ENCODE data around the gene SSR1. TPM values are rescaled to one million over a fixed set of nuclear protein-coding genes. Genes with fewer than 3 reads are reported as not detected.
A peak's percentile ranks its signal among the peaks of the same experiment; 100 is the strongest.
"Not testable (repeated sequence)": the region's sequence is repeated elsewhere in the genome, so short reads cannot be mapped to it uniquely, and the experiment has no call there.

SSR1 gene
- polyA plus RNA-seq, 4 donors, result 8.9 to 135 (median 36.7) TPM

- peaks cover 0 to 5% (median 0%) of the 10 kb centered on the region in 3 donors for H3K4me1 ChIP-seq (ENCODE audit: control insufficient read depth in 3 of 3, insufficient read depth in 2 of 3, low read depth in 1 of 3, low read length in 2 of 3)
- H3K9me3 ChIP-seq (ENCODE audit: control insufficient read depth in 2 of 2, insufficient read depth in 1 of 2, low read depth in 1 of 2, low read length in 1 of 2), result peaks cover 0 to 9% of the 10 kb centered on the region in 2 donors
- no peaks in the 10 kb centered on the region for H3K27me3 ChIP-seq (ENCODE audit: control insufficient read depth in 3 of 3, insufficient read depth in 3 of 3, low read length in 3 of 3)
- no peak overlapping the region for H3K4me3 ChIP-seq (ENCODE audit: low read depth in 1 of 3, low read length in 3 of 3)
- peaks cover 0 to 4% (median 0%) of the 10 kb centered on the region in 3 donors for H3K36me3 ChIP-seq (ENCODE audit: control insufficient read depth in 3 of 3, insufficient read depth in 2 of 3, low read depth in 1 of 3, low read length in 3 of 3)
- H3K27ac ChIP-seq (ENCODE audit: low read depth in 1 of 3, low read length in 2 of 3), result no peak overlapping the region
- no peak for DNase-seq
- WGBS, 3 donors, result 93 to 96% (median 96%) methylated on average over 20 of the region's 20 CpGs
- no peak for FAIRE-seq
Observed at GRCh38 chr6:7268362-7268761, 44.6 kb downstream of the SSR1 start.

GRCh38 chr6:7267466-7268091 is 45.4 kb downstream of the SSR1 start:
- Histone ChIP-seq H3K36me3 (ENCODE audit: control insufficient read depth in 3 of 3, insufficient read depth in 2 of 3, low read depth in 1 of 3, low read length in 3 of 3) (peaks cover 0 to 4% (median 0%) of the 10 kb centered on the region in 3 donors), H3K4me3 (ENCODE audit: low read depth in 1 of 3, low read length in 3 of 3) (no peak overlapping the region), H3K27me3 (ENCODE audit: control insufficient read depth in 3 of 3, insufficient read depth in 3 of 3, low read length in 3 of 3) (no peaks in the 10 kb centered on the region), H3K9me3 (ENCODE audit: control insufficient read depth in 2 of 2, insufficient read depth in 1 of 2, low read depth in 1 of 2, low read length in 1 of 2) (peaks cover 0 to 9% of the 10 kb centered on the region in 2 donors), H3K4me1 (ENCODE audit: control insufficient read depth in 3 of 3, insufficient read depth in 2 of 3, low read depth in 1 of 3, low read length in 2 of 3) (peaks cover 0 to 5% (median 0%) of the 10 kb centered on the region in 3 donors), H3K27ac (ENCODE audit: low read depth in 1 of 3, low read length in 2 of 3) (no peak overlapping the region)
- peak in 1 of 2 donors; percentile 23 for DNase-seq
- no peak for FAIRE-seq
- WGBS, 3 donors, result 61 to 74% (median 64%) methylated on average over 13 of the region's 13 CpGs

GRCh38 chr6:7267071-7267465 is 45.9 kb downstream of the SSR1 start:
- Histone ChIP-seq H3K27ac (ENCODE audit: low read depth in 1 of 3, low read length in 2 of 3) (no peak overlapping the region), H3K4me1 (ENCODE audit: control insufficient read depth in 3 of 3, insufficient read depth in 2 of 3, low read depth in 1 of 3, low read length in 2 of 3) (peaks cover 0 to 5% (median 0%) of the 10 kb centered on the region in 3 donors), H3K27me3 (ENCODE audit: control insufficient read depth in 3 of 3, insufficient read depth in 3 of 3, low read length in 3 of 3) (no peaks in the 10 kb centered on the region), H3K9me3 (ENCODE audit: control insufficient read depth in 2 of 2, insufficient read depth in 1 of 2, low read depth in 1 of 2, low read length in 1 of 2) (peaks cover 0 to 9% of the 10 kb centered on the region in 2 donors), H3K36me3 (ENCODE audit: control insufficient read depth in 3 of 3, insufficient read depth in 2 of 3, low read depth in 1 of 3, low read length in 3 of 3) (peaks cover 0 to 4% (median 0%) of the 10 kb centered on the region in 3 donors), H3K4me3 (ENCODE audit: low read depth in 1 of 3, low read length in 3 of 3) (no peak overlapping the region)
- 94 to 97% (median 95%) methylated on average over 8 of the region's 8 CpGs for WGBS, 3 donors
- DNase-seq (no peak), FAIRE-seq (no peak)

GRCh38 chr6:7265385-7265726 is 47.6 kb downstream of the SSR1 start:
- H3K36me3 ChIP-seq (ENCODE audit: control insufficient read depth in 3 of 3, insufficient read depth in 2 of 3, low read depth in 1 of 3, low read length in 3 of 3); H3K27me3 ChIP-seq (ENCODE audit: control insufficient read depth in 3 of 3, insufficient read depth in 3 of 3, low read length in 3 of 3); H3K9me3 ChIP-seq (ENCODE audit: control insufficient read depth in 2 of 2, insufficient read depth in 1 of 2, low read depth in 1 of 2, low read length in 1 of 2); H3K4me3 ChIP-seq (ENCODE audit: low read depth in 1 of 3, low read length in 3 of 3); FAIRE-seq; H3K27ac ChIP-seq (ENCODE audit: low read depth in 1 of 3, low read length in 2 of 3); DNase-seq: not testable (repeated sequence)
- WGBS, 3 donors, result 82 to 92% (median 92%) methylated on average over 7 of the region's 7 CpGs
- H3K4me1 ChIP-seq (ENCODE audit: control insufficient read depth in 3 of 3, insufficient read depth in 2 of 3, low read depth in 1 of 3, low read length in 2 of 3), result peaks cover 0 to 11% (median 0%) of the 10 kb centered on the region in 3 donors

GRCh38 chr6:7264686-7265384 is 48.2 kb downstream of the SSR1 start:
- peak; percentile 41 to 61 for DNase-seq
- no peaks in the 10 kb centered on the region for H3K27me3 ChIP-seq (ENCODE audit: control insufficient read depth in 3 of 3, insufficient read depth in 3 of 3, low read length in 3 of 3)
- no peak overlapping the region for H3K27ac ChIP-seq (ENCODE audit: low read depth in 1 of 3, low read length in 2 of 3)
- no peak overlapping the region for H3K4me3 ChIP-seq (ENCODE audit: low read depth in 1 of 3, low read length in 3 of 3)
- FAIRE-seq, result no peak
- 70 to 84% (median 80%) methylated on average over 17 of the region's 17 CpGs for WGBS, 3 donors
- H3K36me3 ChIP-seq (ENCODE audit: control insufficient read depth in 3 of 3, insufficient read depth in 2 of 3, low read depth in 1 of 3, low read length in 3 of 3), result peaks cover 0 to 4% (median 0%) of the 10 kb centered on the region in 3 donors
- H3K4me1 ChIP-seq (ENCODE audit: control insufficient read depth in 3 of 3, insufficient read depth in 2 of 3, low read depth in 1 of 3, low read length in 2 of 3), result peaks cover 0 to 11% (median 0%) of the 10 kb centered on the region in 3 donors
- H3K9me3 ChIP-seq (ENCODE audit: control insufficient read depth in 2 of 2, insufficient read depth in 1 of 2, low read depth in 1 of 2, low read length in 1 of 2), result peaks cover 0 to 9% of the 10 kb centered on the region in 2 donors

- 92 to 93% (median 93%) methylated on average over 15 of the region's 15 CpGs for WGBS, 3 donors
- H3K4me3 ChIP-seq (ENCODE audit: low read depth in 1 of 3, low read length in 3 of 3), result no peak overlapping the region
- H3K27me3 ChIP-seq (ENCODE audit: control insufficient read depth in 3 of 3, insufficient read depth in 3 of 3, low read length in 3 of 3), result no peaks in the 10 kb centered on the region
- FAIRE-seq, result no peak
- H3K36me3 ChIP-seq (ENCODE audit: control insufficient read depth in 3 of 3, insufficient read depth in 2 of 3, low read depth in 1 of 3, low read length in 3 of 3), result peaks cover 0 to 4% (median 0%) of the 10 kb centered on the region in 3 donors
- H3K9me3 ChIP-seq (ENCODE audit: control insufficient read depth in 2 of 2, insufficient read depth in 1 of 2, low read depth in 1 of 2, low read length in 1 of 2), result peaks cover 0 to 9% of the 10 kb centered on the region in 2 donors
- DNase-seq, result no peak
- H3K27ac ChIP-seq (ENCODE audit: low read depth in 1 of 3, low read length in 2 of 3), result no peak overlapping the region
- H3K4me1 ChIP-seq (ENCODE audit: control insufficient read depth in 3 of 3, insufficient read depth in 2 of 3, low read depth in 1 of 3, low read length in 2 of 3), result peaks cover 0 to 11% (median 0%) of the 10 kb centered on the region in 3 donors
Observed at GRCh38 chr6:7264041-7264440, 49.0 kb downstream of the SSR1 start.

GRCh38 chr6:7263519-7263805 is 49.5 kb downstream of the SSR1 start:
- DNase-seq; H3K36me3 ChIP-seq (ENCODE audit: control insufficient read depth in 3 of 3, insufficient read depth in 2 of 3, low read depth in 1 of 3, low read length in 3 of 3); H3K27ac ChIP-seq (ENCODE audit: low read depth in 1 of 3, low read length in 2 of 3); H3K27me3 ChIP-seq (ENCODE audit: control insufficient read depth in 3 of 3, insufficient read depth in 3 of 3, low read length in 3 of 3); H3K4me3 ChIP-seq (ENCODE audit: low read depth in 1 of 3, low read length in 3 of 3); H3K9me3 ChIP-seq (ENCODE audit: control insufficient read depth in 2 of 2, insufficient read depth in 1 of 2, low read depth in 1 of 2, low read length in 1 of 2); FAIRE-seq: not testable (repeated sequence)
- WGBS, 3 donors, result 89 to 96% (median 96%) methylated on average over 9 of the region's 9 CpGs
- peaks cover 0 to 11% (median 0%) of the 10 kb centered on the region in 3 donors for H3K4me1 ChIP-seq (ENCODE audit: control insufficient read depth in 3 of 3, insufficient read depth in 2 of 3, low read depth in 1 of 3, low read length in 2 of 3)

GRCh38 chr6:7262746-7263518 is 50.1 kb downstream of the SSR1 start:
- peaks cover 0 to 9% of the 10 kb centered on the region in 2 donors for H3K9me3 ChIP-seq (ENCODE audit: control insufficient read depth in 2 of 2, insufficient read depth in 1 of 2, low read depth in 1 of 2, low read length in 1 of 2)
- H3K27ac ChIP-seq (ENCODE audit: low read depth in 1 of 3, low read length in 2 of 3), result no peak overlapping the region
- FAIRE-seq, result no peak
- H3K27me3 ChIP-seq (ENCODE audit: control insufficient read depth in 3 of 3, insufficient read depth in 3 of 3, low read length in 3 of 3), result no peaks in the 10 kb centered on the region
- peaks cover 0 to 11% (median 0%) of the 10 kb centered on the region in 3 donors for H3K4me1 ChIP-seq (ENCODE audit: control insufficient read depth in 3 of 3, insufficient read depth in 2 of 3, low read depth in 1 of 3, low read length in 2 of 3)
- no peak overlapping the region for H3K4me3 ChIP-seq (ENCODE audit: low read depth in 1 of 3, low read length in 3 of 3)
- no peaks in the 10 kb centered on the region for H3K36me3 ChIP-seq (ENCODE audit: control insufficient read depth in 3 of 3, insufficient read depth in 2 of 3, low read depth in 1 of 3, low read length in 3 of 3)
- WGBS, 3 donors, result 87 to 91% (median 87%) methylated on average over 16 of the region's 16 CpGs
- no peak for DNase-seq
